ENCODE measurements around the gene EPHA6.
A peak's percentile ranks its signal among the peaks of the same experiment; 100 is the strongest.

The EPHA6 gene

DNA sequence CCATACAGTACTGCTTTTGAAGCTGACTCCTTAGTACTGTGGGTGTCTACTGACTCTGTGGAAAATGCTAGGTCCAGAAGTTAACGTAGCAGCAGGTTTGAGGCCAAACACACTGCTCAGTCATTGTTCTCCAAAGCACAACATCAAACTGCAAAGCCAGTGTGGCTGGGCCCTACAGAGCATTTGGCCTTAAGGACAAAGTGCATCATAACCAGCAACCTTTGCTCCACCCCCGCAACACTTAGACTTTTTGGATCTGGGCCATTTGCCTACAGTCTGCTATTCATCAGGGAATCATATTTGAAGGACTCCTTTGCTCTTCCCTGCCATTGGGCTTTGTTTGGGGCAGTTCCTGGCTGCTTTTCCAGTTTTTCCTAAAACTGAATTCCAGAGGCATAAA lies 907.1 kb downstream of the EPHA6 start:
- DNase-seq = no peak

DNA sequence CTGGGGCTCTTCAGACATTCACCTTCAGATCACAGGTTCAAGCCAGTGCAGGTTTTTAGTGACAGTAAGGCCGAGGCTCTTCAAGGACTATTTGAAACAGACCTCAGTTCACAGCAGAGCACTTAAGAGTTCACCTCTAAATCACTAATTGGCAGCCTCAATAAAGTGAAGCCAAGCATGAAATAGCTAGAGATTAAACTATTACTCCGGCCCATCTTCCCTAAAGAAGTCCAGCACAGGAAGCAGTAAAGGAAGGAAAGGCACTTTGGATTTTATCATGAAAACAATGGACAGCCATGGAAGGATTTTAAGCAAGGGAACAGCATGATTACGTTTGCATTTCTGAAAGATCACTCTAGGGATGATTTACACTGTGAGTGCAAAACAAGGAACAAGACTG lies 922.5 kb downstream of the EPHA6 start:
- no peak for DNase-seq

DNA sequence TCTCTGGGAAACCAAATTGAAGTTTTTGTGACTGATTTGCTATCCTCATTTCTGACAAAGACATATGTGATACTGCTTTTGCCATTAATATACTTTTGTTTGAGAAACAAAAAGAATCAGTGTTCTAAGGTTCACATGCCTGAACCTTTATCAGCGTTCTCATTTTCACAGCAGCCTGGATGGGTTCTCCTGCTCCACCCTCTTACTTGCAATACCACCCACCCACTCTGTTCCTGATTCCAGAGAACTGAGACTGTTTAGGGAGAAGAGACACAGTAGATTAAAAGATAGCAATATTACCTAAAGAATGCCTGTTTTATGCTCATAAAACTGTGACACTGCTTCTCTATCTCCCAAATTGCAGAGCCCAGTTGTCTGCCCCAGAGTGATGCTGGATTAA lies 924.4 kb downstream of the EPHA6 start:
- DNase-seq = no peak

DNA sequence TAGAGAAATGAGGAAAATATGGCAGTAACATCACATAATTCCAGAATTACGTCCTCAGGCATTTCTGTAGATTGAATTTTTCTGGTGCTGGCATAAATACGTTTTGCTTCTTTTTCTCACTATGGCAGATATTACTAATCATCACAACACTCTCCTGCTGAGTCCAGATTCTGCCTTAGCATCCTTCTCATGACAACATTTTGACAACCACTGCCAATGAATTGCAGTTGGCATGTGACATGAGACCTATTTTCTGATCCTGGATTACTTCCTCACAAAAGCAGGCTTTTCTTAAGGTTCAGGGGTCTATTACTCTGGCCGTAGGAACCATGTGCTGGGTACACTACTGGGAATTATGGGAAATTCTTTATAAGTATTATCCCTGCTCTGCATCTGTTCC lies 927.6 kb downstream of the EPHA6 start:
- no peak for DNase-seq

DNA sequence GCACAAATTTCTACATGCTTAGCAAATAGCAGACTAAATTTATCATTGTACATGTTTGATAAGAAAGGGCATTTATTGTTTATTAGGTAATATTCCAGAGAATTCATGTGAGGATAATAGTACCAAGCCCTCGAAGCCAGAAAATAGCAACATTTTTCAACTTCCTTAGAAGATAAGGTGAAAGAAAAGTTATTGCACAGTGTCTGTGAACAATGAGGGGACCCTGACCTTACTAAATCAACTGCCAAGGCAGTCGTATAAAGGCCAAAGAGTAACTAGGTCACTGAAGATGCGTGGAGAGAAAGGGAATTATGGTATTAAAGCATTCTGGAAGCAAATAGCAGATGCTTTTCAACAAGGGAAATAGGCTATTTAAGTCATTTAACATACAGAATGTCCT lies 929.9 kb downstream of the EPHA6 start:
- no peak for DNase-seq

DNA sequence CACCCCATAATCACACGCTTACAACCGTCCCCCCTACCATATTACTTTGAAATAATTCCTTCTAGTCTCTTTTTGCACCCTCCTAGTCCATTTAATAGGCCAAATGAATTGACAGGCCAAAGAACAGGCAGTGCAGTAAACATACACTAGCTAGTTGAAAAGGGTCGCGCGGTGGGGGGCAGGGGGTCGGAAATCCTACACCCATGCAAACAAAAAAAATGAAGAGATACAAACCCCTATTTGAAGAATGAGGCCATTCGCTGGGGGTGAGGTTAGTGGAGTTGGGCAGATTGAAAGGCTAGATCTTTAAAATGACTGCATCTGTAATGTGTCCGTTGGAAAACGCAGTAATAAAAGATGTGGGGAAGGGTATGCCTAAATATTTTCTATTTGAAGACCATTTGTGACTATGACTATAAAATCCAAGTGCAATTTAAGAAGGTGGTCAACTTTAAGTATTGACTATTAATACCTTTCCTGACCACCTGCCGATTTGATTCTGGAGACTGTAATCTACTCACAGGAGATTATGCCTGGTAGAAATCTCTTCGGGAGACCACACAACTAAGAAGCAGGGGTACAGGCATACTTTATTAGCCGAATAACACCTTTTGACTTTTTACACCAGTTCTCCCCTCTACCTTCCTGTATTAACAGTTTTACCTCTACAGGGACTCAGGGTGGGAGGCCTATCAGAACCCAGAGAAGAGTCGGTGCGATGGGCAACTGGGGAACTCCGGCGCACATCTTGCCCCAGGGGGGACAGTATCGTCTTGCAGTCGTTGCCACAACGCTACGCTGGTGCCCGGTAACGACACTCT lies 949.4 kb downstream of the EPHA6 start:
- DNase-seq = no peak

DNA sequence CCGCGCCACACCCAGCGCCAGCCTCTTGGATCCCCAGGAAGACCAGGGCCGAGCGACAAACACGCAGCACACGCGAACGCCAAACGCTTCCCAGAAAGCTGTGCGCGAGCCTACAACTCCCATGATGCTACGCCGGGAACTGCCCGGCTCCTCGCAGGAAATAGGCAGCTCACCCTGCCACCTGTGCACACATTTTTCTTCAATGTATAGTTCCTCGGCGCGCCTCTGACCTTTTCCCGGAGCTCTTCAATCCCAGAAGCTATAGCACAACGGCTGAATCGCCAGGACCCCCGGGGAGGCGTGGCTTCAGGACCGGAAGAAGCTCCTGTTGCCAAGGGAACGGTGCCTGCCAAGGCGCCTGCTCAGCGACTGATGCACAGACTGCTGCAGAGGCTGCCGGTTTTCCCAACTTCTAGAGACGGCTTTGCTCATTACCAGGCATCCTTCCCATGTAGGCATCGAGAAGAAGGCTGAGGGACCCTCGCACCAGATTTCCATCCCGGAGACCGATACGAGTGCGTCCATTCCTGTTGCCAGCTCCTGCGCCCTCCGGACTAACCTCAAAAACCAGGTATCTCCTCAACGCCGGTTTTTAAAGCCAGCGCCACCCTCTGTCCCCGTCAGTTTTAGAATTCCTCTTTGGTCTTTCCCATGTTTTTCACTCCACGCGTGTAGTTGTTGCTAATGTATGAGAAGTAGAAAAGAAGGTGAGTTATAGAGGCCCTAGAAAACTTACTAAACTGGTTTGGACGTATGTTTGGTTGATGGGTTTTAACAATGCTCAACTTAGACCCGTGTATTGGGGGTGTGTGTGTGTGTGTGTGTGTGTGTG lies 950.2 kb downstream of the EPHA6 start, which contains the start of gene ARL6:
Gene ARL6, plus strand, starts transcription at position 352 of the 832 bp plus-strand sequence. CDS start 3,350 bp downstream, outside the sequence.
- DNase-seq = peak; percentile 67

DNA sequence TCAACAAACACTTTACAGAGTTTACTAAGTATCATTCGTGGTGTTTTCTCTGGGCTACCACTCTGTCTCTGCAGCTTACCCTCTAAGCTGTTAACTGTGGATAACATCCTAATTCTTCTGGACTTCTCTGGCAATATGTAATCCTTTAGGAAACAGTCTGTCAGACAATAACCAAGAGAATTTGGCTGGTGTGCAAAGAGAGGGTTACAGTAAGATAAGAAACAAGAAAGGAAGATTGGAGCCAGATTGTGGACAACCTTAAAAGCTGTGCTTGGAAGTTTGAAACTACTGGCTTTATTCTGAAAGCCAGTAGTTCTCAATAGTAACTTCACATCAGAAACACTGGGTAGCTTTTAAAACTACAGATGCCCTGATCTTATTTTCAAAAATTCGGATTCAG lies 950.9 kb downstream of the EPHA6 start:
- no peak for DNase-seq

DNA sequence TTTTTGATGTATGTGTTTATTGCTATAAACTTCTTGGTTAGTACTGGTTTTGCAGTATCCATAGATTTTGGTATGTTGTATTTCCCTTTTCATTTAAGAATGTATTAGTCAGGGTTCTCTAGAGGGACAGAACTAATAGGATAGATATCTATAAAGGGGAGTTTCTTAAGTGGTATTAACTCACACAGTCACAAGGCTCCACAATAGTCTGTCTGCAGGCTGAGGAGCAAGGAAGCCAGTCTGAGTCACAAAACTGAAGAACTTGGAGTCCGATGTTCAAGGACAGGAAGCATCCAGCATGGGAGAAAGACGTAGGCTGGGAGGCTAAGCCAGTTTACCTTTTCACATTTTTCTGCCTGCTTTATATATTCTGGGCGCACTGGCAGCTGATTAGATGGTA lies 958.5 kb downstream of the EPHA6 start:
- no peak for DNase-seq

DNA sequence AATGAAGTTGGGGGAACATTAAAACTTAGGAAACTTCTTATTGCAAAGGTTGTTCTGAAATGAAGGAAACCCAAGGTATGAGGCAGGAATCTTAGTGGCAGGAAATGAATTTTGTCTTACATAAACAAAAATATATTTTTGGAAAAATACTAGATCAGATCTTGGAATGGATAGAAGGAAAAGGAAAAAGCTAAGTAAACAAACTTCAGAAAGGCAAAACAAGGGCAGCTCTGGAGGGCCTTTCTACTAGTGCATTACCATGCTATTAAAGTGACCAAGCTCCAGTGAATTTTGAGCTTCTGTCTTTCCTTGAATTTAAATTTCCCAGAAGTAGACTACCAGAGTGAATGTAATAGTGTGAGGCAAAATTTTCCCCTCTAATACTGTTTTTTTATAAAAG lies 963.8 kb downstream of the EPHA6 start:
- no peak for DNase-seq

DNA sequence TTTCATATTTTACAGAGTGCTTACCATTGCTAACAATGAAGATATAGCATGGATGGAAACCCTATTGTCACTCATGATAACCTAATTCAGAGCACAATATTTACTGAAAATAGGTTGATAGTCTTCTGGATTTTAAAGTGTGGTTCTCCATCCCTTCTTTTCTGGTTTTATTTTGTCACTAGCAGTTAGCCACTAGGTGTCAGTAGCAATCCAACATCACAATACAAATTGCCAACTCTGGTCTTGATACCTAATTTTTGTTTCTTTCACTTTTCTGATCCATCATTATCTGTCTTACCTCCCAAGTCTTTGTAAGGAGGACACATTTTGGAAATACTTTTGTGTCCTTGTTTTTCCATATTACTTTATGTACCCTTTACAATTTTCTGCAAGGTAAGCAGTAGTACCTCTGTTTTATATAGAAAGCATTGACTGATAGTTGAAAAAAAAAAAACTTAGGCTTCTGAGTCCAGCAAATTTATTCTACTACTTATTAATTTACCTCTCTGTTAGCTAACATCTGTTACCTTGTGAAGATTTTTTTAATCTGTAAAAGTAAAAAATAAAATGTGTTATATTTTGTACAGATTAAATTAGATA lies 979.1 kb downstream of the EPHA6 start:
- no peak for DNase-seq

DNA sequence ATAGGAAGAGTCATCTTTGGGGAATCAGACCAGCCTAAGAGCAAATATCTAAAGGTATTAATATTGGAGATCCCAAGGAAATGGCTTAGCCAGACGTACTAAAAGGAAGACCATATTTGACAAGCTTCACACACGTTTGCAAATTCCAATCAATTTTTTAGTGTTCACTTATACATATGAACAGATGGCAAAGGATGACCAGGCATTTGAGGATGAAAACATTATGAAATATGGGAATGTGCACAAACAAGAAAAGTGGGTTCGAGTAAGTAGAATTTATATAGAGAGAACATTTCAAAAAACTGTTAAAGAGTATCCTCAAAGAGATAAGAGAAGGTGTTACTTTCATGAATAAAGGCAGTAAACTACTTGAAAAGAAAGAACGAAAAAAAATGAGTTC lies 981.6 kb downstream of the EPHA6 start:
- DNase-seq = no peak

All from CD4-positive, alpha-beta T cell treated with Interleukin-15 for 1 hour (primary cell).